GM12878 (cell line): ENCODE data around the gene GPT2. TPM values are rescaled to one million over a fixed set of nuclear protein-coding genes. Genes with fewer than 3 reads are reported as not detected.

Source experiments
- ATAC-seq: fragments of 200-7000 bp; cut with Tn5 transposase; 3 replicates; pipeline ENCODE4 v1.9.1; 2020; ENCODE audit warnings: mild to moderate bottlenecking, moderate library complexity
- BruUV-seq: library from RNA; stranded (reverse); fragments of 400-500 nt; replicated peaks from 2 replicates; lab custom pipeline; 2021; lab: Mats Ljungman, UMichigan
- CTCF ChIA-PET: fragments of 300-600 bp; sonication (Branson Sonifier 250); formaldehyde crosslinking; extraction: SDS; loops from one replicate; lab custom pipeline; 2021; ENCODE audit warnings: inconsistent platforms; lab: Yijun Ruan, JAX
- POLR2A ChIA-PET: fragments of 350-600 bp; formaldehyde crosslinking; extraction: SDS; loops from one replicate; lab custom pipeline; 2021; ENCODE audit warnings: inconsistent platforms; lab: Charles Lee
- RAD21 ChIA-PET: fragments of 300-600 bp; sonication (Branson Sonifier 250); formaldehyde crosslinking; loops from one replicate; lab custom pipeline; 2023; ENCODE audit warnings: antibody characterized with exemption; ENCODE audit not compliant: unreplicated experiment; lab: Charles Lee
- SMC1A ChIA-PET: fragments of 300-600 bp; sonication (Branson Sonifier 250); formaldehyde crosslinking; loops from one replicate; lab custom pipeline; 2023; ENCODE audit not compliant: unreplicated experiment, uncharacterized antibody; lab: Charles Lee
- DNase-seq: peaks from one replicate; pipeline ENCODE4 v3.0.0-alpha.2; 2011; ENCODE audit warnings: low read depth, low spot score
- FAIRE-seq: peaks from 3 replicates; lab custom pipeline; 2011; peaks lifted over from hg19 to GRCh38; lab: Jason Lieb, UNC
- H2AFZ ChIP-seq: 2 replicates; pipeline ENCODE4 v1.6.0; 2011; ENCODE audit warnings: low read depth, low read length, control low read depth; ENCODE audit not compliant: control insufficient read depth
- H3K27ac ChIP-seq: 2 replicates; pipeline ENCODE4 v1.5.1; 2011; ENCODE audit warnings: control low read depth; ENCODE audit not compliant: control insufficient read depth, insufficient read depth
- H3K27me3 ChIP-seq, 2 experiments: replicated peaks in 1 of 2; 2 replicates each; pipeline versions ENCODE4 v1.6.0 to v1.6.1; 2011; ENCODE audit warnings: low read length in 1 of 2; ENCODE audit not compliant: control insufficient read depth in 2 of 2, insufficient read depth in 2 of 2
- H3K36me3 ChIP-seq, 2 experiments: 2 replicates each; pipeline ENCODE4 v1.5.1; 2011; ENCODE audit warnings: low read length in 1 of 2; ENCODE audit not compliant: control insufficient read depth in 2 of 2, insufficient read depth in 2 of 2
- H3K4me1 ChIP-seq: 2 replicates; pipeline ENCODE4 v1.6.1; 2011; ENCODE audit warnings: mild to moderate bottlenecking, low read length, moderate library complexity, mixed read lengths; ENCODE audit not compliant: control insufficient read depth, insufficient read depth
- H3K4me2 ChIP-seq: 2 replicates; pipeline ENCODE4 v1.6.0; 2011; ENCODE audit warnings: control low read depth; ENCODE audit not compliant: control insufficient read depth, insufficient read depth
- H3K4me3 ChIP-seq: fragments of 200-600 bp; sonication (generic); 2 replicates; pipeline ENCODE4 v1.5.1; 2016
- H3K79me2 ChIP-seq: 2 replicates; pipeline ENCODE4 v1.6.0; 2011; ENCODE audit warnings: low read length; ENCODE audit not compliant: control insufficient read depth, insufficient read depth
- H3K9ac ChIP-seq: 2 replicates; pipeline ENCODE4 v1.8.0; 2011; ENCODE audit warnings: low read length, control low read depth, mixed read lengths; ENCODE audit not compliant: control insufficient read depth, insufficient read depth
- H3K9me3 ChIP-seq: replicated peaks from 3 replicates; pipeline ENCODE4 v1.5.1; 2011; ENCODE audit warnings: mild to moderate bottlenecking, low read length; ENCODE audit not compliant: control insufficient read depth, insufficient read depth
- H4K20me1 ChIP-seq: 2 replicates; pipeline ENCODE4 v1.6.0; 2011; ENCODE audit not compliant: control insufficient read depth, insufficient read depth
- CEBPB ChIP-seq, 2 experiments: fragments of 150-350 bp in 1 of 2; IDR thresholded peaks; 2 replicates each; pipeline ENCODE4 v1.6.1; 2012 to 2014; ENCODE audit warnings: low read depth in 2 of 2, low read length in 2 of 2, borderline replicate concordance in 1 of 2, inconsistent platforms in 1 of 2
- CREB1 ChIP-seq: IDR thresholded peaks from 2 replicates; pipeline ENCODE4 v1.6.1; 2012; ENCODE audit warnings: low read depth, mild to moderate bottlenecking, inconsistent platforms
- DPF2 ChIP-seq: fragments of 450-650 bp; IDR thresholded peaks from 2 replicates; pipeline ENCODE4 v1.6.1; 2017; ENCODE audit warnings: mild to moderate bottlenecking
- EED ChIP-seq: sonication (generic); IDR thresholded peaks from 2 replicates; pipeline ENCODE4 v1.6.1; 2016; ENCODE audit warnings: antibody characterized with exemption, low read depth
- EP300 ChIP-seq, 2 experiments: fragments of 150-350 bp in 1 of 2; IDR thresholded peaks; 2 replicates each; pipeline ENCODE4 v1.6.1; 2011 to 2012; ENCODE audit warnings: low read depth in 2 of 2, low read length in 2 of 2, borderline replicate concordance in 1 of 2, improper control_type of control experiment in 1 of 2, inconsistent platforms in 1 of 2; ENCODE audit not compliant: control insufficient read depth in 1 of 2
- HDAC6 ChIP-seq: fragments of 200-600 bp; sonication (generic); IDR thresholded peaks from one replicate; pipeline ENCODE4 v1.8.0; 2017; ENCODE audit warnings: antibody characterized with exemption; ENCODE audit not compliant: unreplicated experiment
- JUND ChIP-seq: IDR thresholded peaks from 2 replicates; pipeline ENCODE4 v1.6.1; 2012; ENCODE audit warnings: low read depth, mild to moderate bottlenecking, low read length, improper control_type of control experiment, moderate library complexity
- LARP7 ChIP-seq: fragments of 450-650 bp; IDR thresholded peaks from 2 replicates; pipeline ENCODE4 v1.6.1; 2017; ENCODE audit warnings: mild to moderate bottlenecking
- SP1 ChIP-seq: IDR thresholded peaks from one replicate; pipeline ENCODE4 v1.6.1; 2011; ENCODE audit warnings: low read depth, low read length
- TBL1XR1 ChIP-seq: IDR thresholded peaks from 2 replicates; pipeline ENCODE4 v1.6.1; 2012; ENCODE audit warnings: low read depth, low read length, improper control_type of control experiment
- YY1 ChIP-seq: IDR thresholded peaks from 2 replicates; pipeline ENCODE4 v1.6.1; 2011; ENCODE audit warnings: low read depth, mild to moderate bottlenecking, low read length
- ZNF207 ChIP-seq: fragments of 450-650 bp; IDR thresholded peaks from 2 replicates; pipeline ENCODE4 v1.6.1; 2014; ENCODE audit warnings: antibody characterized with exemption, mild to moderate bottlenecking, borderline replicate concordance
- ZNF24 ChIP-seq: fragments of 450-650 bp; IDR thresholded peaks from 2 replicates; pipeline ENCODE4 v1.6.1; 2017; ENCODE audit warnings: antibody characterized with exemption, mild to moderate bottlenecking
- WGBS: methylation state at CpG from one replicate; pipeline ENCODE4 v1.1.6; 2016; ENCODE audit warnings: low lambda C conversion rate; ENCODE audit not compliant: insufficient replicate concordance, insufficient coverage; ENCODE audit errors: missing lambda C conversion rate; 5-methylcytosine and 5-hydroxymethylcytosine counted together
- in situ Hi-C: fragments of 300-500 bp; cut with MboI; formaldehyde crosslinking; loops from 9 replicates; pipeline ENCODE4 v1.14.3; 2018; ENCODE audit warnings: mixed read lengths
- intact Hi-C: fragments of 100-400 bp; cut with micrococcal nuclease; formaldehyde crosslinking; loops from one replicate; pipeline ENCODE4 v1.14.2; 2022; ENCODE audit not compliant: unreplicated experiment
- polyA plus RNA-seq, 11 experiments: library from polyadenylated mRNA; depleted of rRNA in 4 of 11; unstranded in 6 of 11; stranded (reverse) in 5 of 11; fragments of >200 nt; fragmentation: Nextera tagmentation in 4 of 11; fragmentation: Illumina TruSeq in 1 of 11; extraction: Ambion mirVana in 4 of 11; extraction: Trizol in 1 of 11; gene quantifications; 1 replicate in 1 of 11; 2 replicates in 10 of 11; pipeline versions ENCODE4 v1.2.1 to v1.2.3, GENCODE V29; 2011 to 2016; ENCODE audit warnings: inconsistent platforms in 2 of 11, missing spikeins in 2 of 11, low read depth in 1 of 11
- total RNA-seq, 4 experiments: library from RNA; depleted of rRNA in 3 of 4; stranded (reverse); fragments of >200 nt in 3 of 4; fragmentation: Illumina TruSeq in 1 of 4; extraction: Trizol in 1 of 4; gene quantifications; 2 replicates each; pipeline versions ENCODE4 v1.2.1 to v1.2.3, GENCODE V29; 2013 to 2021
- TF ChIP-seq, protein P1 (sequence below): fragments of 450-650 bp; IDR thresholded peaks from 2 replicates; pipeline ENCODE4 v1.6.1; 2016; ENCODE audit warnings: mild to moderate bottlenecking
- TF ChIP-seq, protein P2 (sequence below): fragments of 450-650 bp; IDR thresholded peaks from 2 replicates; pipeline ENCODE4 v1.6.1; 2016; ENCODE audit warnings: mild to moderate bottlenecking, moderate library complexity, borderline replicate concordance
- TF ChIP-seq, protein P3 (sequence below): fragments of 450-650 bp; IDR thresholded peaks from 2 replicates; pipeline ENCODE4 v1.6.1; 2017; ENCODE audit warnings: mild to moderate bottlenecking

The GPT2 gene
- total and polyA plus RNA-seq, 10 of the 15 experiments (the other 5 are each of a cell fraction or from before 2014, with no cell fraction given): 0.45 to 9.9 (median 4.3) TPM

DNA sequence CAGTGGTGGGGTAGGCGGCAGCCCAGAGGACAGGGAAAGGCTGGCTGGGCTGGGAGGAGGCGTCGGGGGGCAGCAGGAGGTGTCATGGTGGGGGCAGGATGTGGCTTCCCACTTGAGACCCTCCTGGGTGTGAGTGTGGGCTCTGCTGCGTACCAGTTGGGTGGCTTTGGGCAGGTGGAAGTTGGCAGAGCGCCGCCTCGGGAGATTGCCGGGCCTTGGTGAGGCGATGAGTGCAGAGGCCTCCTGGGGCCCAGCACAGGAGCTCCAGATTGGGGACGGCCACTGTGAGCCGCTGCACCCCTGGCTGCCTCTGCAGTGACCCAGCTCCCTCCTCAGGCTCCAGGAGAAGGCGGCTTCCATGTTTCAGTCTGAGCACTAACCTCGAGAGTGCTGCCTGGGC lies 13.8 kb downstream of the GPT2 start (continued):
- TF ChIP-seq ZNF207: no peak
- no peak for TF ChIP-seq DPF2
- no peak for TF ChIP-seq TBL1XR1
- no peak for TF ChIP-seq EED
- TF ChIP-seq SP1: no peak
- TF ChIP-seq, protein P1, sequence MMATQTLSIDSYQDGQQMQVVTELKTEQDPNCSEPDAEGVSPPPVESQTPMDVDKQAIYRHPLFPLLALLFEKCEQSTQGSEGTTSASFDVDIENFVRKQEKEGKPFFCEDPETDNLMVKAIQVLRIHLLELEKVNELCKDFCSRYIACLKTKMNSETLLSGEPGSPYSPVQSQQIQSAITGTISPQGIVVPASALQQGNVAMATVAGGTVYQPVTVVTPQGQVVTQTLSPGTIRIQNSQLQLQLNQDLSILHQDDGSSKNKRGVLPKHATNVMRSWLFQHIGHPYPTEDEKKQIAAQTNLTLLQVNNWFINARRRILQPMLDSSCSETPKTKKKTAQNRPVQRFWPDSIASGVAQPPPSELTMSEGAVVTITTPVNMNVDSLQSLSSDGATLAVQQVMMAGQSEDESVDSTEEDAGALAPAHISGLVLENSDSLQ: no peak
- no peak for TF ChIP-seq CEBPB (IDR thresholded peaks at IDR 0.05; ENCODE audit: borderline replicate concordance in 1 of 2, low read depth in 2 of 2, low read length in 2 of 2)
- TF ChIP-seq LARP7: no peak
- no peak for TF ChIP-seq HDAC6

DNA sequence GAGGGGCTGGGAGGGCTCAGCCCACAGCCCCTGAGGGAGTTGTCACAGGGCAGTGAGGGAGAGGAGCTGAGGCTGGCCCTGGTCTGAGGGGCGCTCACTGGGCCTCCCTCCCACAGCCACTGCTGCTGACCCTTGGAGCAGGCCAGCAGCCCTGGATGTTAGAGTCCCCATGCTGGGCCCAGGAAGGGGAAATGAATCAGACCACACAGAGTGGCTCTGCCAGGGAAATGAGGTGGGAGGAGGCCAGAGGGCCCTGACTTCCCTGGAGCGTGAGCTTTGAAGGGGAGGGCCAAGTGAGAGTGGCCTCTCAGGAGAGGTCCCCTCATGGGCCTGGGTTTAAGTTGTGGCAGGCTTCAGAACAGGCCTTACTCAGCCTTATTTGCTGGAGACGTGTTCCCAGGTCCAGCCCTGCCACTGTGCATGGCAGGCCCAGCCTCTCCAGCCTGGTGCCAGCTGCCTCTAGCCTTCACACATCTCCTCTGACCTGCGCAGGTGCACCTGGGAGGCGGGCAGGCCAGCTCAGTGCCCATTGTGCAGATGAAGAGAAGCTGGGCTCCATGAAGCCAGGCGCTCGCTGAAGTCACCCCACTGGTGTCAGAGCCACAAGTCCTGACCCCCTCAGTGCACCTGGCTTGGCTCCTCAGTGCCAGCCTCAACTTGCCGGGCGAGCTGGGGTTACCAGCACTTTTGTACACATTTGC lies 15.4 kb downstream of the GPT2 start:
- no peaks in the 10 kb centered on the region for H3K4me1 ChIP-seq
- FAIRE-seq (no peak), ATAC-seq (no peak)
- H4K20me1 ChIP-seq: no peaks in the 10 kb centered on the region
- H2AFZ ChIP-seq: no peak overlapping the region
- TF ChIP-seq, protein P2, sequence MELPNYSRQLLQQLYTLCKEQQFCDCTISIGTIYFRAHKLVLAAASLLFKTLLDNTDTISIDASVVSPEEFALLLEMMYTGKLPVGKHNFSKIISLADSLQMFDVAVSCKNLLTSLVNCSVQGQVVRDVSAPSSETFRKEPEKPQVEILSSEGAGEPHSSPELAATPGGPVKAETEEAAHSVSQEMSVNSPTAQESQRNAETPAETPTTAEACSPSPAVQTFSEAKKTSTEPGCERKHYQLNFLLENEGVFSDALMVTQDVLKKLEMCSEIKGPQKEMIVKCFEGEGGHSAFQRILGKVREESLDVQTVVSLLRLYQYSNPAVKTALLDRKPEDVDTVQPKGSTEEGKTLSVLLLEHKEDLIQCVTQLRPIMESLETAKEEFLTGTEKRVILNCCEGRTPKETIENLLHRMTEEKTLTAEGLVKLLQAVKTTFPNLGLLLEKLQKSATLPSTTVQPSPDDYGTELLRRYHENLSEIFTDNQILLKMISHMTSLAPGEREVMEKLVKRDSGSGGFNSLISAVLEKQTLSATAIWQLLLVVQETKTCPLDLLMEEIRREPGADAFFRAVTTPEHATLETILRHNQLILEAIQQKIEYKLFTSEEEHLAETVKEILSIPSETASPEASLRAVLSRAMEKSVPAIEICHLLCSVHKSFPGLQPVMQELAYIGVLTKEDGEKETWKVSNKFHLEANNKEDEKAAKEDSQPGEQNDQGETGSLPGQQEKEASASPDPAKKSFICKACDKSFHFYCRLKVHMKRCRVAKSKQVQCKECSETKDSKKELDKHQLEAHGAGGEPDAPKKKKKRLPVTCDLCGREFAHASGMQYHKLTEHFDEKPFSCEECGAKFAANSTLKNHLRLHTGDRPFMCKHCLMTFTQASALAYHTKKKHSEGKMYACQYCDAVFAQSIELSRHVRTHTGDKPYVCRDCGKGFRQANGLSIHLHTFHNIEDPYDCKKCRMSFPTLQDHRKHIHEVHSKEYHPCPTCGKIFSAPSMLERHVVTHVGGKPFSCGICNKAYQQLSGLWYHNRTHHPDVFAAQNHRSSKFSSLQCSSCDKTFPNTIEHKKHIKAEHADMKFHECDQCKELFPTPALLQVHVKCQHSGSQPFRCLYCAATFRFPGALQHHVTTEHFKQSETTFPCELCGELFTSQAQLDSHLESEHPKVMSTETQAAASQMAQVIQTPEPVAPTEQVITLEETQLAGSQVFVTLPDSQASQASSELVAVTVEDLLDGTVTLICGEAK: no peak
- TF ChIP-seq EP300 (IDR thresholded peaks at IDR 0.05; ENCODE audit: borderline replicate concordance in 1 of 2, control insufficient read depth in 1 of 2, low read depth in 2 of 2, low read length in 2 of 2) (no peak), JUND (no peak), ZNF24 (no peak), ZNF207 (no peak), CREB1 (no peak), YY1 (no peak)
- TF ChIP-seq, protein P3, sequence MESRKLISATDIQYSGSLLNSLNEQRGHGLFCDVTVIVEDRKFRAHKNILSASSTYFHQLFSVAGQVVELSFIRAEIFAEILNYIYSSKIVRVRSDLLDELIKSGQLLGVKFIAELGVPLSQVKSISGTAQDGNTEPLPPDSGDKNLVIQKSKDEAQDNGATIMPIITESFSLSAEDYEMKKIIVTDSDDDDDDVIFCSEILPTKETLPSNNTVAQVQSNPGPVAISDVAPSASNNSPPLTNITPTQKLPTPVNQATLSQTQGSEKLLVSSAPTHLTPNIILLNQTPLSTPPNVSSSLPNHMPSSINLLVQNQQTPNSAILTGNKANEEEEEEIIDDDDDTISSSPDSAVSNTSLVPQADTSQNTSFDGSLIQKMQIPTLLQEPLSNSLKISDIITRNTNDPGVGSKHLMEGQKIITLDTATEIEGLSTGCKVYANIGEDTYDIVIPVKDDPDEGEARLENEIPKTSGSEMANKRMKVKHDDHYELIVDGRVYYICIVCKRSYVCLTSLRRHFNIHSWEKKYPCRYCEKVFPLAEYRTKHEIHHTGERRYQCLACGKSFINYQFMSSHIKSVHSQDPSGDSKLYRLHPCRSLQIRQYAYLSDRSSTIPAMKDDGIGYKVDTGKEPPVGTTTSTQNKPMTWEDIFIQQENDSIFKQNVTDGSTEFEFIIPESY: no peak
- TF ChIP-seq, all 136 proteins: peak for 0
- H3K9ac ChIP-seq: no peak overlapping the region
- H3K4me2 ChIP-seq: no peak overlapping the region
- in situ Hi-C loops: no loop called here
- H3K4me3 ChIP-seq: no peak overlapping the region
- H3K27ac ChIP-seq: no peak overlapping the region
- RAD21 ChIA-PET: interaction anchor here (1.1 kb wide), 1 partner anchor 46 kb away, joined by 3 read pairs; no protein-coding TSS in a partner anchor
- SMC1A ChIA-PET: interaction anchor here (0.9 to 1.2 kb wide), 3 partner anchors 8 to 10 kb away, joined by 3 read pairs; no protein-coding TSS in a partner anchor
- no peaks in the 10 kb centered on the region for H3K9me3 ChIP-seq
- H3K27me3 ChIP-seq: no peaks in the 10 kb centered on the region
- no peak for DNase-seq
- CTCF ChIA-PET: interaction anchor here (0.7 to 2.4 kb wide), 4 partner anchors 9 to 46 kb away, joined by 3 to 6 read pairs (median 4); no protein-coding TSS in a partner anchor
- no peaks in the 10 kb centered on the region; a peak in 1 of 4 replicates for H3K36me3 ChIP-seq
- no TSS peak for BruUV-seq
- no peaks in the 10 kb centered on the region for H3K79me2 ChIP-seq
- intact Hi-C loops: no loop called here
- POLR2A ChIA-PET: interaction anchor here (0.6 kb wide), 1 partner anchor 112 kb away, joined by 5 read pairs; no protein-coding TSS in a partner anchor
- WGBS: 84% methylated on average over 9 of the region's 9 CpGs
